Central memory CD4-positive, alpha-beta T cell (primary cell): Measurements from ENCODE around the gene SULT4A1.

Source experiments
- DNase-seq: peaks from one replicate; pipeline ENCODE4 v3.0.0; 2022

Gene SULT4A1

DNA sequence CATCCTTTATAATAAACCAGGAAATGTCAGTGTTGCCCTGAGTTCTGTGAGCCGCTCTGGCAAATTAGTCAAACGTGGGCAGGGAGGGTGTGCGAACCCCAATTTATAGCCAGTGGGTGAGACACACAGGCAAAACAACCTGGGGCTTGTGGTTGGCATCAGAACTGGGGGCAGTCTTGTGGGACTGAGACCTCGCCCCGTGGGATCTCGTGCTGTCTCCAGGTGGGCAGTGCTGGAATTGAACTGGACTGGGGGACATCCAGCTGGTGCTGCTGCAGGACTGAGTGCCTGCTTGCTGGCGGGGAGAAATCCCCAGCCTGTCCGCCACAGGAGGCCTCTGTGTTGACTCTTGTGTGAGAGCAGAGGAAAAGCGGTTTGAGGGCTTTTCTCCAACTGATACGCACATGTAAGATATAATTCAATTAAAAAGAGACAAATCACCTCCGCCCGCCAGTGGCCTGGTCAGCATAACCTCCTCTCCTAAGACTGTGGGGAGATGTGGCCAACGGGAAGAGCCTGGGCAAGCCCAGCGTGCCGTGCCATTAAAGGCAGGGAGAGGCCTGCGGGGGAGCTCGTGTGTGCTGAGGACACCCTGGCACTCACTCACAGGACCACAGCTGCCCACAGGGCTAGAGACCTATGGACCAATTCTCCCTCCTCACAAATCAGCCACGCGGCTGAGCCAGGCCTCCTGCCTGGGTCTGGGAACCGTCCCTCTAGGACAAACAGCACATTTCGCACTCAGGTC lies 18.4 kb downstream of the SULT4A1 start:
- no peak for DNase-seq

DNA sequence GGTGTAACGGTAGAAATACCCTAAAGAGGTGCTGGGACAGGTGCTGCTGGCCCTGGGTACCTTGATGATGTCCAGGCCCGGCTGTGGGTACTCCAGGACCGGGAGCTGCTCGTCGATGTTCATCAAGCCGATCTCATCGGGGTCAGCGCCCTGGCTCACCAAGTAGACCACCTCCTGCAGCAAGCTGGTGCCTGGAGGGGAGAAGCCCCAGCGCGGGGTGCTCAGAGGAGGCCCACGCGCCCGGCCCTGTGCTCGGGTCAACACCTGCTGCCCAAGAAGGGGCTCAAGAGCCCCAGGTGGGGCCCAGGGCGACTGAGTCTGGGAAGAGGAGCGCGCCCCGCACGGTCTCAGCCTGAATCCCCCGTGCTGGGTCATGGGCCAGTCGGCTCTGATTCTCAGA lies 20.6 kb downstream of the SULT4A1 start:
- no peak for DNase-seq

GRCh38 chr22:43840851-43841250 lies 21.5 kb downstream of the SULT4A1 start:
- DNase-seq, result no peak

DNA sequence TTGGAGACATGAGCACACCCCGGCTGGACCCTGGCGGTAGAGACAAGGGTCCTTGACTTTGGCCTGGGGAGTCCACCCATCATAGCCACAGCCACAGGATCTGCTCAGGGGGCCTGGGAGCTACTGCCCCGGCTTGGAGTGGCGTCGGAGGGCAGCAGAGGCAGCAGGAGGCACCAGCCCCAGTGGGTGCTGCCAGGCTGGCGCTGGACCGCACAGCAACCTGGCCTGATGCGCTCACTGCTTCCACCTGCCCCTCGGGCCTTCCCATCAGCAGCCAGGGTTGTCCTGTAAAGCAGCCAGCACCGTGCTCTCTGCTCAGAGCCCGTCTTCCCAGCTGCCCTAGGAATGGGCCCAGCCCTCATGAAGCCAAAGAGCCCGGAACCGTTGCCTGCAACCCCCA lies 21.9 kb downstream of the SULT4A1 start:
- no peak for DNase-seq

DNA sequence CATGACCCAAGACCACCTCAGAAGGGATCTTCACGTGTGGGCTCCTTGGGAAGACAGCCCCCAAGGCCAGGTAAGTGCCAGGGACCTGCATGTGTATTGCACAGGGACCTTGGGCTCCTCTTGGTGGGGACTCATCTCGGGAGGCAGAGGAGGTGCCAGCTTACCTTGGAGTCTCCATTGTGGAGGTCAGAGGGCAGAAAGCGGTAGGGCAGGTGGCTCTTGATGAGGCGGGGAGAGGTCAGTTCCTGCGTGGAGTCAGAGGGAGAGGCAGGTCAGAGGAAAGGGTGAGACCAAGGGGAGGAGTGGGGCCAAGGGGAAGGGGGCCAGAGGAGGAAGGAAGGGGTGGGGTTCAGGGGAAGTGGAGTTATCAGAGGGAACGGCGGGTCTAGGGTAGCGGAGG lies 22.5 kb downstream of the SULT4A1 start:
- no peak for DNase-seq

GRCh38 chr22:43838571-43839307 lies 23.6 kb downstream of the SULT4A1 start:
- no peak for DNase-seq

DNA sequence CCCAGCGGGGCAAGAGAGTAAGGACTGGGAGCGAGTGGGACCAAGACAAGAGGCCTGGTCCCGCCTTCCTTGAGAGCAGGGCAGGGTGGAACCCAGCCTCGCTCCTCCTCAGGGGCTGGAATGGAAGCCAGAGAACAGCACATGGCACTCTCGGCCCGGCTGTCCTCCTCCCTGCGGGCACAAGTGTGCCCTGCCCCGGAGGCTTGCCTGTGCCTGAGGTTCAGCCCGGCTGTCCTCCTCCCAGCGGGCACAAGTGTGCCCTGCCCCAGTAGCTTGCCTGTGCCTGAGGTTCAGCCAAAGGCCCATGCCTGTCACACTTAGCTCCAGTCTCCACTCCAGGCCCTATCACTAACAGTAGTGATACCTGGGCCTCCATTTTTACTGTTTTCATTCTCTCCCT lies 24.2 kb downstream of the SULT4A1 start:
- no peak for DNase-seq

DNA sequence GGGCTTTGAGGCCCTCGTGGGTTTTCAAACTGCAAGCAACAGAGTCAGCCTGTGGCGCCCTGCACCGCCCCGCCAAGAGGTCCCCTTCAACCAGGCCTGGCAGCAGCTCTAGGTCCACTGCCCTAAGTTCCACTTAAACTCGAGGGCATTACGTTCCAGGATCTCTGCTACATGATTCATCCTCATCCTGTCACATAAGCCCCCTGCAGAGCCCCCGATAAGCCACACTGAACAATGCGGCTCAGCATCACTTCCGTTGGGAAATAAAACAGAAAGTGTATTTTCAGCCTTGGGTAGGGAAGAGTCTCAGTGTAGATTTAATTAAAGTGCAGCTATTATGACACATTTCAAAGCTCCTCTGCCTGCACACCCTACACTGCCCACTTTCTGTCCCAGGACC lies 24.6 kb downstream of the SULT4A1 start:
- DNase-seq, result no peak

GRCh38 chr22:43835736-43836135 lies 26.6 kb downstream of the SULT4A1 start:
- no peak for DNase-seq

- no peak for DNase-seq
Observed at GRCh38 chr22:43835166-43835565, 27.1 kb downstream of the SULT4A1 start.

DNA sequence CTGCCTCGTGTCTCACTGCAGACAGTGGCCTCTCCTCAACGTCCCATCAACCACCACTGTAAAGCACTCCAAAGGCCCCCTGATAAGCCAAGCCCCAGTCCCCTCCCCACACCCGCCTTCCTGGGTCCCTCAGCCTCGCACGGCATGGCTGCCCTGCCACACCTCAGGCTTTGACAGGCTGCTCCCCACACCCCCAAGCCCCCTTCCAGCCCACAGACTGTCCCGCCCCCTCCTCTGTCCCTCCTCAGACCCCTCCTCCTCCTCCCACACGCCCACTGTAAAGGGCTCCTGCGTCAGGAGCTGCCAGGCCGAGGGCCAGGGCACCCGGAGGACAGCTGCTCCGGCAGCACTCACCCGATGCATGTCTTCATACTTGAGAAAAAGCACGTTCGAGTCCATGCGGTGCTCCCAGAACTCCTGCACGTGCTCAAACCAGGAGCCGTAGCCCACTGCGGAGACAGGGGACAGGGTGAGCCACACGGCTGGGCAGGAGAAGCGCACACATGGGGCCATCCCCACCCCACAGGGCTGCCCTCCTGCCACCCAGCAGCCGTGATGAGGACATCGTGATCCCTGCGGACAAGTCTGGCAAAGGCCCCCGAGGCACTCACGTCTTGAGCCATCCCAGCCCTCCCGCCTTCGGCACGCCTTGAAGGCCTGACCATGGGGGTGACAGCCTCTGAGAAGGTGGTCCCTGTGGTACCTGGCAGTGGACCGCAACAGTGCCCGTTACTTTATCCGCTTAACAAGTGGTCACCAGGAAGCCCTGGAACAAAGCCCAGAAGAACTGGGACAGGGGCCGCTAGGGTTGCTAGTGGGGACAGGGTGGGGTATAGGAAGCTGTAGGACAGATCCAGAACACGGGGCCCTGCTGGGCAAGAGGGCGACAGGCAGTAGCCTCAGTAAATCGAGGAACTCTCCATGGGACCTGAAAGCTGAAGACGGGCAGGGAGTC lies 28.8 kb downstream of the SULT4A1 start:
- no peak for DNase-seq

- DNase-seq, result no peak
Observed at GRCh38 chr22:43832393-43833265, 29.7 kb downstream of the SULT4A1 start.

DNA sequence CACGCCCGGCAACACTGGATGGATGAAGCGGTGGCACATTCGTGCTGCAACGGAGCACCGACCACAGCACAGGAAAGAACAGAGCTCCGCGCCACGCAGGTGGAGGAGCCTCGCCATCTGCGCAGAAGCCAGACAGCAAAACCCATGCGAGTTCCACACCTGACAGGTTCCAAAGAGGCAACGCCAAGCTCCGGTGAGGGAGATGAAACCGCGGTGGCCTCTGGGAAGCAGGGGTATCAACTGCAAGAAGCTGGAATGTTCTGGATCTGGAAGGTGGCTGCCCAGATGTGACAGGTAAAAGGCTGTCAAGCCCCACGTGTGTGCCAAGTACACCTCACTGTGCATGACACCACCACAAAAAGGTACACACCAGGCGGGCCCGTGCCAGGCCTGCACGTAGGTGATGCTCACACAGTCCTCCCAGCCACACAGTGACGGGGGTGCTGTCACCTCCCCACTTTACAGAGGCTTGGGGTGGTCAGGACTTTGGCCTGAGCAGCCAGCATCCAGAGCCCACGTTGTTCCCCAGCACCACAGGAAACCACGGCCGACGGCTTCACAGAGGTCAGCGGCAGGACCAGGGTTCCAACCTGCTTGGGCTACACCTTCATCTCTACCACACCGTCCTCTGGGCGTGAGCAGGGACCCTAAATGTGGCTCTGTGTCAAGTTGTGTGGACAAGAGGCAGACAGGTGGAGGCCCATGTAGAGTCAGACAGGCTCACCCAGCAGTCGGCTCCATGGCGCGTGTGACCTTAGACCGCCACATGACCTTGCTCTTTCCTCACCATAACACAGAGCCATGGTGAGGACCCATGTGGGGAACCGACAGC lies 30.5 kb downstream of the SULT4A1 start:
- no peak for DNase-seq

GRCh38 chr22:43830931-43831560 lies 31.3 kb downstream of the SULT4A1 start:
- DNase-seq, result no peak

GRCh38 chr22:43829904-43830851 lies 32.1 kb downstream of the SULT4A1 start:
- DNase-seq, result no peak

DNA sequence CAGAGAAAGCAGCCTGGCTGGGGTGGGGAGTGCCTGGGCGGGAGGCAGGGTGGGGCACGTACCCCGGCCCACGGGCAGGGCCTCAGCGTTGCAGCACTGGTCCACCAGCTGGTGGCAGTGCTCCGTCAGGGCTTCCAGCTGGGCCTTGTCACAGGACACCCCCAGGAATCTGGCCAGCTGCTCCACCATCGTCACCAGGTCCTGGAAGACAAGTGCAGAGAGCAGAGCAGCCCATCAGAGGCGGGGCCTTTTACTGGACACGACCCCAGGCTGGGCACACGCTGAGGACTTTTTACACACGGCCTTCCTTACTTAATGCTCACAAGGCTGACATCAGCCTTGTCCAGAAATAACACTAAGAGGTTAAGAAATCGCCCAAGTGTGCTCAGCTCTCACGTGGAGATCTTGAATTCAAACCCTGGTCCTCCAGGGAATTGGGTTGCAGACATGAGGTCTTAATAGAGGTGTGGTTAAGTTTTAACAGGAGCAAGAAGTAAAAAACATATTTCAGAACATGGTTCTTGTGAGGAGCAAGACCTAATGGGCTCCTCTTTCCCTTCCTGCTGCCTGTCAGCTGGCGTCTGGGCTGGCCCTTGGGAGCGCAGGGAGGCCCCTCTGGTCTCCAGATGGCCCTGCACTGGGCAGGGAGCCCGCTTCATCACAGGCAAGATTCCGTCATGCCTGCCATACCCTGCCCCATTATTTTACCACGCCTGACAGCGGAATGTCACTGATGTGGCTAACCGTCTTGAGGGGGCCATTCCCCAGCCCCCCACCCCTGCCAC lies 33.1 kb downstream of the SULT4A1 start:
- no peak for DNase-seq

- DNase-seq, result no peak
Observed at GRCh38 chr22:43828725-43828997, 33.7 kb downstream of the SULT4A1 start.

DNA sequence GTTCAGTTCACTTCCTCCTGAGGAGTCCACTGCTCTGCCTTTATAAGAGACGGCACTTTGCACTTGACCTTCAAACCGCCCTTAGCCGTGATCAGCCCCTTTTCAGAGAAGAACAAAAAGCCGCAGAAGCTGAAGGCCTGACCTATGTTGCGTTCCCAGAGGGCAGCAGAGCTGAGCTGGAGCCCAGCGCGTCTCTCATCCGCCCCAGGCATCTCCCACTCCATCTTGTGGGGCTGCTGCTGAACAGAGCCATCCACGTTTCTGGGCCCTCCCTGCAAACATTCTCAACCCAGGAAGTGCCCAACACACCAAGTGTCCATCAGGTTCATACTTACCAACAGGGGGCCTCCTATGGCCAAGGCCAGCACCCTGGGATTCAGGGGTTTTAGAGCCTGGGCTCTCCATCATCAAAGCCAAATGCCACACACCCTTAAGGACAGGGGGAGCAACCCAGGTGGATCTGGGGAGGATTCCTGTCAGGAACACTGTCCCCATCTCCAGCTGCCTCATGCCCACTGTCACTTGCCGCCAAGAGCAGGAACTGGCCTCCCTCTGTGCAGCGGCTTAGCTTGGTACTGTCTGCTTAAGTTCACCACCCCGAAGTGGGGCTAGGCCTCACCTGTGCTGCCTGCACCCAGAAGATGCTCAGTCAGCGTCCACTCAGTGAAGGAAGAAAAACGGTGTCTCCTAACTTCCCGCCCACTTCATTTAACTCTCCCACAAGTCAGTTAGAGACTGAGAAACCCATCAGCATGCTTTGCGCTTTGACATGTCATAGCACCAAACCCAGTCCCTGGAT lies 34.2 kb downstream of the SULT4A1 start:
- no peak for DNase-seq
